ENCODE results near the gene NAV1.

DNA sequence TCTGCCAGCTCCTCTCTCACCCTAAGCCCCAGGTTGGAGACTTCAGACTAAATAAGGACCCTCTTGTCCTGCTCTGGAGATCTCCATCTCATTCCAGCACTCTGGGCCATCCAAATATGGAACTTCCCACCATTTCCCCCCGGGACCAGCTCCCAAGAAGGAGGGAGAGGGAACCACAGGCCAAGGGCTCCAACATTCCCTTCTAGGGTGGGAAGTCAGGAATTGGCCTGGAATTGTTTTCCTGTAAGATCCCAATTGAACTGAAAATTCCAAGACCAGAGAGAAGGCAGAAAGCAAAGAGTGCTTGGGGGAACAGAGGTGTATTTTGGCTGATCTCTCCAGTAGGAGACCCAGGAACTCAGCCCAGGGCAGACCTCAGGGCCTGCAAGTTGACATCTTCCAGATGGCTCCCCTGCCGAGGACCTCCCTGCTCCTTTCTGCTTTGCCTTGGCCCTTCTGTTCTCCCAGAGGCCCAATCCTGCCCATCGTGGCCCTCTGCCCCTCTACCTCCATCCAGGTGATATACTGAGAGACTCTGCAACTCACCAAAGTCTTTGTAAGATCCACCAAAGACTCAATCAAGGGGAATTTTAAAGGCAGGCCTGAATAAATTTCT is 46.9 kb upstream of the NAV1 start:
- TF ChIP-seq ZNF138 (CRISPR knock-in tag; conservative IDR thresholded peaks at IDR 0.05) = no peak
- TF ChIP-seq KAT7 (CRISPR knock-in tag; IDR thresholded peaks at IDR 0.05; ENCODE audit: borderline replicate concordance) = no peak
- no peak for TF ChIP-seq ZNF232 (CRISPR knock-in tag; IDR thresholded peaks at IDR 0.05)
- TF ChIP-seq, protein P1, sequence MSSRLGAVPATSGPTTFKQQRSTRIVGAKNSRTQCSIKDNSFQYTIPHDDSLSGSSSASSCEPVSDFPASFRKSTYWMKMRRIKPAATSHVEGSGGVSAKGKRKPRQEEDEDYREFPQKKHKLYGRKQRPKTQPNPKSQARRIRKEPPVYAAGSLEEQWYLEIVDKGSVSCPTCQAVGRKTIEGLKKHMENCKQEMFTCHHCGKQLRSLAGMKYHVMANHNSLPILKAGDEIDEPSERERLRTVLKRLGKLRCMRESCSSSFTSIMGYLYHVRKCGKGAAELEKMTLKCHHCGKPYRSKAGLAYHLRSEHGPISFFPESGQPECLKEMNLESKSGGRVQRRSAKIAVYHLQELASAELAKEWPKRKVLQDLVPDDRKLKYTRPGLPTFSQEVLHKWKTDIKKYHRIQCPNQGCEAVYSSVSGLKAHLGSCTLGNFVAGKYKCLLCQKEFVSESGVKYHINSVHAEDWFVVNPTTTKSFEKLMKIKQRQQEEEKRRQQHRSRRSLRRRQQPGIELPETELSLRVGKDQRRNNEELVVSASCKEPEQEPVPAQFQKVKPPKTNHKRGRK (CRISPR knock-in tag; IDR thresholded peaks at IDR 0.05; ENCODE audit: borderline replicate concordance) = no peak
- TF ChIP-seq, protein P2, sequence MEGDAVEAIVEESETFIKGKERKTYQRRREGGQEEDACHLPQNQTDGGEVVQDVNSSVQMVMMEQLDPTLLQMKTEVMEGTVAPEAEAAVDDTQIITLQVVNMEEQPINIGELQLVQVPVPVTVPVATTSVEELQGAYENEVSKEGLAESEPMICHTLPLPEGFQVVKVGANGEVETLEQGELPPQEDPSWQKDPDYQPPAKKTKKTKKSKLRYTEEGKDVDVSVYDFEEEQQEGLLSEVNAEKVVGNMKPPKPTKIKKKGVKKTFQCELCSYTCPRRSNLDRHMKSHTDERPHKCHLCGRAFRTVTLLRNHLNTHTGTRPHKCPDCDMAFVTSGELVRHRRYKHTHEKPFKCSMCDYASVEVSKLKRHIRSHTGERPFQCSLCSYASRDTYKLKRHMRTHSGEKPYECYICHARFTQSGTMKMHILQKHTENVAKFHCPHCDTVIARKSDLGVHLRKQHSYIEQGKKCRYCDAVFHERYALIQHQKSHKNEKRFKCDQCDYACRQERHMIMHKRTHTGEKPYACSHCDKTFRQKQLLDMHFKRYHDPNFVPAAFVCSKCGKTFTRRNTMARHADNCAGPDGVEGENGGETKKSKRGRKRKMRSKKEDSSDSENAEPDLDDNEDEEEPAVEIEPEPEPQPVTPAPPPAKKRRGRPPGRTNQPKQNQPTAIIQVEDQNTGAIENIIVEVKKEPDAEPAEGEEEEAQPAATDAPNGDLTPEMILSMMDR (IDR thresholded peaks at IDR 0.05) = no peak
- no peak for TF ChIP-seq SMAD3 (CRISPR knock-in tag; IDR thresholded peaks at IDR 0.05; ENCODE audit: borderline replicate concordance)
- TF ChIP-seq TCF7 (CRISPR knock-in tag; IDR thresholded peaks at IDR 0.05; ENCODE audit: low read depth) = no peak
- no peak for TF ChIP-seq ATF1 (CRISPR knock-in tag; IDR thresholded peaks at IDR 0.05)
- TF ChIP-seq, protein P3, sequence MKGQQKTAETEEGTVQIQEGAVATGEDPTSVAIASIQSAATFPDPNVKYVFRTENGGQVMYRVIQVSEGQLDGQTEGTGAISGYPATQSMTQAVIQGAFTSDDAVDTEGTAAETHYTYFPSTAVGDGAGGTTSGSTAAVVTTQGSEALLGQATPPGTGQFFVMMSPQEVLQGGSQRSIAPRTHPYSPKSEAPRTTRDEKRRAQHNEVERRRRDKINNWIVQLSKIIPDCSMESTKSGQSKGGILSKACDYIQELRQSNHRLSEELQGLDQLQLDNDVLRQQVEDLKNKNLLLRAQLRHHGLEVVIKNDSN (CRISPR knock-in tag; IDR thresholded peaks at IDR 0.05) = no peak
- no peak for TF ChIP-seq ESRRA (CRISPR knock-in tag; IDR thresholded peaks at IDR 0.05; ENCODE audit: borderline replicate concordance)
- TF ChIP-seq, protein P4, sequence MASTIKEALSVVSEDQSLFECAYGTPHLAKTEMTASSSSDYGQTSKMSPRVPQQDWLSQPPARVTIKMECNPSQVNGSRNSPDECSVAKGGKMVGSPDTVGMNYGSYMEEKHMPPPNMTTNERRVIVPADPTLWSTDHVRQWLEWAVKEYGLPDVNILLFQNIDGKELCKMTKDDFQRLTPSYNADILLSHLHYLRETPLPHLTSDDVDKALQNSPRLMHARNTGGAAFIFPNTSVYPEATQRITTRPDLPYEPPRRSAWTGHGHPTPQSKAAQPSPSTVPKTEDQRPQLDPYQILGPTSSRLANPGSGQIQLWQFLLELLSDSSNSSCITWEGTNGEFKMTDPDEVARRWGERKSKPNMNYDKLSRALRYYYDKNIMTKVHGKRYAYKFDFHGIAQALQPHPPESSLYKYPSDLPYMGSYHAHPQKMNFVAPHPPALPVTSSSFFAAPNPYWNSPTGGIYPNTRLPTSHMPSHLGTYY (CRISPR knock-in tag; IDR thresholded peaks at IDR 0.05) = no peak
- TF ChIP-seq, protein P5, sequence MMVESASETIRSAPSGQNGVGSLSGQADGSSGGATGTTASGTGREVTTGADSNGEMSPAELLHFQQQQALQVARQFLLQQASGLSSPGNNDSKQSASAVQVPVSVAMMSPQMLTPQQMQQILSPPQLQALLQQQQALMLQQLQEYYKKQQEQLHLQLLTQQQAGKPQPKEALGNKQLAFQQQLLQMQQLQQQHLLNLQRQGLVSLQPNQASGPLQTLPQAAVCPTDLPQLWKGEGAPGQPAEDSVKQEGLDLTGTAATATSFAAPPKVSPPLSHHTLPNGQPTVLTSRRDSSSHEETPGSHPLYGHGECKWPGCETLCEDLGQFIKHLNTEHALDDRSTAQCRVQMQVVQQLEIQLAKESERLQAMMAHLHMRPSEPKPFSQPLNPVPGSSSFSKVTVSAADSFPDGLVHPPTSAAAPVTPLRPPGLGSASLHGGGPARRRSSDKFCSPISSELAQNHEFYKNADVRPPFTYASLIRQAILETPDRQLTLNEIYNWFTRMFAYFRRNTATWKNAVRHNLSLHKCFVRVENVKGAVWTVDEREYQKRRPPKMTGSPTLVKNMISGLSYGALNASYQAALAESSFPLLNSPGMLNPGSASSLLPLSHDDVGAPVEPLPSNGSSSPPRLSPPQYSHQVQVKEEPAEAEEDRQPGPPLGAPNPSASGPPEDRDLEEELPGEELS (CRISPR knock-in tag; IDR thresholded peaks at IDR 0.05) = no peak
